GM18505 (cell line): ENCODE measurements around the gene KLF3.

Experiments
- ATAC-seq: cut with Tn5 transposase; IDR thresholded peaks from one replicate; pipeline ENCODE4 v1.9.1; 2021; ENCODE audit not compliant: unreplicated experiment
- POLR2A ChIP-seq: IDR thresholded peaks from 4 replicates; pipeline ENCODE4 v1.6.1; 2011; ENCODE audit warnings: borderline replicate concordance; ENCODE audit not compliant: insufficient read depth, insufficient read length; ENCODE audit errors: extremely low read depth

Gene KLF3

GRCh38 chr4:38734446-38734845 lies 70.4 kb downstream of the KLF3 start:
- TF ChIP-seq POLR2A = no peak
- no peak for ATAC-seq

DNA sequence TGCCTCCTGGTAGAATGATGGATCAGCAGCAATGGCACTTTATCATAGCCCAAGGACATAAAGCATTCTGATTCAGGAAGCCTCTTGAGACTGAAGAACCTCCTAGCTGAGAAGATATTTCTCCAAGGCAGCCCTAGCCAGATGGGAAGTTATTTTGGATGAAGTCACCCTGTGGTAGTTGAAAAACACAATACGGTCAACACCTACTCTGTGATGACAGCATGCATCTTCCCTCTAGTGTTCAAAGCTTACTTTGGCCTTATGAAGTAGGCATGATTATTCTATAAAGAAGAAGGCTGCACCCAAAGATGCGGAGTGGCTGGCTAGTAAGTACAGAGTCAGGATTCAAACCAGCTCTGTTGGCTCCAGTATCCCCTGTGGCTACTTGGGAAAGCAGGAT lies 70.9 kb downstream of the KLF3 start:
- no peak for ATAC-seq
- no peak for TF ChIP-seq POLR2A

- TF ChIP-seq POLR2A = no peak
- ATAC-seq = no peak
Observed at GRCh38 chr4:38735870-38736269, 71.9 kb downstream of the KLF3 start.

- ATAC-seq = no peak
- TF ChIP-seq POLR2A = no peak
Observed at GRCh38 chr4:38738940-38739803, 75.2 kb downstream of the KLF3 start.

DNA sequence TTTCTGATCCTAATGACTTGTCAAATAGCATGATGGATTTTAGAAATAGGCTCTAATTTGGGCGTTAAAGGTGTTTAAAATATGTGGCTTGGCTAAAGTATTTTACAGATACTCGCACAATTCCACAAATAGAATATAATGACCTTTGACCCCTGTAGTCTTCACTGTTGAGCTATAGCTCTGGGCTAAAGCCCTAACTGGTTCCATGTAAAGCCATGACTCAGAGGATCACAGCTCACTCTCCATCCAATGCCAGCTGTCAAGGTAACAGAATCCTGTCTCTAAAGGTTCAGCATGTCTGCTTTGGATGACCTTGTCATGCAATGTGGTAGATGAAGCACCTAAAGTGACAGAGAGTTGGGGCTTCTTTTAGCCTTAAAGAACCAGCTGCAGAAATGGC lies 76.3 kb downstream of the KLF3 start:
- TF ChIP-seq POLR2A = no peak
- no peak for ATAC-seq

DNA sequence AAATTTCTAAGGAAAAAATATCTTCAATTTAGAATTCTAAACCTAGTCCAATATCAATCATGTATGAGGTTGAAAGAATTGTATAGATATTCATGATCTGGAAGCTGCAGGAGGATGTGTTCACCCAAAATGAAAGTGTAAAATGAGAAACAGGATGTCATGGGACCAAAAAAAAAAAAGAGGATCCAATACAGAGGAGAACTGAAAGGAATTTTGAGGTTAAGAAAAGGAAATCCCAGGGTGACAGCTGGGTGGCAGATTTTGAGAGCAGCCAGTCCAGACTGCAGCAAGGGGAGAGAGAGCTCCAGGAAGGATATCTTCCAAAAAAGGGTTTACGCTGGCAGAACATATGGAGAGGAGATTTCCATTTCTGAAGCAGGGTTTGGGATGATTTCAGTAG lies 79.9 kb downstream of the KLF3 start:
- no peak for TF ChIP-seq POLR2A
- no peak for ATAC-seq

- no peak for ATAC-seq
Observed at GRCh38 chr4:38745881-38746280, 81.9 kb downstream of the KLF3 start.

DNA sequence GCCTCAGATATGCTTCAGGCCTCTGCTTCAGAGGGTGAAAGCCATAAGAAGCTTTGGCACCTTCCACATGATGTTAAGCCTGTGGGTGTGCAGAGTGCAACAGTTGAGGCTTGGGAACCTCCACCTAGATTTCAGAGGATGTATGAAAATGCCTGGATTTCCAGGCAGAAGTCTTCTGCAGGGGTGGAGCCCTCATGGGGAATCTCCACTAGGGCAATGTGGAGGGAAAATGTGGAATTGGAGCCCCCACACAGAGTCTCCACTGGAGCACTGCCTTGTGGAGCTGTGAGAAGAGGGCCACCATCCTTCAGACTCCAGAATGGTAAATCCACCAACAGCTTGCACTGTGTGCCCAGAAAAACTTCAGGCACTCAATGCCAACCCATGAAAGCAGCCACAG lies 83.6 kb downstream of the KLF3 start:
- ATAC-seq = no peak
- no peak for TF ChIP-seq POLR2A

More at GRCh38 chr4:38745881-38746280, 81.9 kb downstream of the KLF3 start:
- TF ChIP-seq POLR2A = no peak

DNA sequence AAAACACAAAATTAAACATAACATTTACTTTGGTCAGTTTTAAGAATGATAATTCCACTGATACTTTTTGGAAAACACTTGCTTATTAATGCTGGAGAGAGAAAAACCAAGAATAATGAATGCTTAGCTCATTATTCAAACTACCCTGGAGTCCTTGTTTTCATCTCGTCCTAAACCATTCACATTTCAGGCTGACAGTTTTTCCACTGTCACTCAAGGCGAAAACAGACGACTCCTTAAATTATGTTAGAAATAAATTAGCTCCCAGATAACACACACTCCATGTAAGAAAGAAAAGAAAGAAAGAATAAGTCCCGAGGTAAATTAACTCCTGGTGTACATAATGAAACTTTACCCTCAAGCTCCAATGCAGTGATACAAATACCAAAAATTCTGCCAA lies 85.3 kb downstream of the KLF3 start:
- TF ChIP-seq POLR2A = no peak
- ATAC-seq = no peak
